Activated T-helper 2 cell treated with anti-CD3 and anti-CD28 coated beads, Interferon-gamma antibody, Interleukin-2, Interleukin-4, amounts not matched to agents 10 μg/mL and 5 μg/mL and 100 μg/mL, durations not matched to agents 14 hours and 24 hours and 36 hours (primary cell): Measurements from ENCODE around the gene KRTAP5-4. TPM values are rescaled to one million over a fixed set of nuclear protein-coding genes. Genes with fewer than 3 reads are reported as not detected.
"Not testable (repeated sequence)": the region's sequence is repeated elsewhere in the genome, so short reads cannot be mapped to it uniquely, and the experiment has no call there.

Experiments
- DNase-seq: peaks from one replicate; pipeline ENCODE4 v3.0.0; 2021; ENCODE audit warnings: low spot score
- H3K27ac Mint-ChIP-seq: one replicate; pipeline ENCODE4 v1.8.0; 2021; ENCODE audit warnings: mixed read lengths
- H3K27me3 Mint-ChIP-seq: one replicate; pipeline ENCODE4 v1.8.0; 2021; ENCODE audit warnings: low read depth, mixed read lengths
- H3K36me3 Mint-ChIP-seq: one replicate; pipeline ENCODE4 v1.8.0; 2021; ENCODE audit warnings: low read depth, mixed read lengths
- H3K4me1 Mint-ChIP-seq: one replicate; pipeline ENCODE4 v1.8.0; 2021; ENCODE audit warnings: low read depth, mixed read lengths
- H3K4me3 Mint-ChIP-seq: one replicate; pipeline ENCODE4 v1.8.0; 2021; ENCODE audit warnings: low read depth, mild to moderate bottlenecking, moderate library complexity, mixed read lengths
- H3K9me3 Mint-ChIP-seq: one replicate; pipeline ENCODE4 v1.8.0; 2021; ENCODE audit warnings: mixed read lengths
- intact Hi-C: fragments of 100-400 bp; cut with micrococcal nuclease; formaldehyde crosslinking; loops from one replicate; pipeline ENCODE4 v1.15.1; 2023
- total RNA-seq: library from RNA; stranded (reverse); gene quantifications from 2 replicates; pipeline ENCODE4 v1.2.3, GENCODE V29; 2022

KRTAP5-4 gene
- total RNA-seq, 1 donor from 2014 or later, result not detected

- intact Hi-C loops, result no loop called here
- H3K27ac Mint-ChIP-seq, result no peak within 1 kb of the TSS
- H3K9me3 Mint-ChIP-seq, result no peaks in the 10 kb centered on the region
- H3K36me3 Mint-ChIP-seq, result no peaks in the 10 kb centered on the region
- H3K4me3 Mint-ChIP-seq, result no peak within 1 kb of the TSS
- H3K27me3 Mint-ChIP-seq, result peaks cover 54% of the 10 kb centered on the region
- H3K4me1 Mint-ChIP-seq, result no peaks in the 10 kb centered on the region
- no peak for DNase-seq
These were observed 24.0 kb downstream of the KRTAP5-4 start, which contains the start of gene KRTAP5-2 for GRCh38 chr11:1597994-1598380. Gene KRTAP5-2, minus strand, starts transcription at chr11:1598294. Its CDS starts 44 bp downstream, at chr11:1598250.

GRCh38 chr11:1597331-1597993 lies 24.5 kb downstream of the KRTAP5-4 start:
- no peaks in the 10 kb centered on the region for H3K4me1 Mint-ChIP-seq
- no peak overlapping the region for H3K27ac Mint-ChIP-seq
- H3K9me3 Mint-ChIP-seq, result no peaks in the 10 kb centered on the region
- no peak overlapping the region for H3K4me3 Mint-ChIP-seq
- H3K36me3 Mint-ChIP-seq, result no peaks in the 10 kb centered on the region
- DNase-seq, result no peak
- H3K27me3 Mint-ChIP-seq, result peaks cover 56% of the 10 kb centered on the region
- intact Hi-C loops, result no loop called here

GRCh38 chr11:1596576-1597121 lies 25.3 kb downstream of the KRTAP5-4 start:
- H3K27ac Mint-ChIP-seq, H3K9me3 Mint-ChIP-seq, intact Hi-C loops, H3K4me3 Mint-ChIP-seq, H3K4me1 Mint-ChIP-seq, H3K36me3 Mint-ChIP-seq, DNase-seq: not testable (repeated sequence)
- H3K27me3 Mint-ChIP-seq, result peaks cover 54% of the 10 kb centered on the region

GRCh38 chr11:1595994-1596575 lies 25.9 kb downstream of the KRTAP5-4 start:
- intact Hi-C loops, result not testable (repeated sequence)

GRCh38 chr11:1592628-1593027 lies 29.3 kb downstream of the KRTAP5-4 start:
- Mint-ChIP-seq H3K9me3 (peaks cover 5% of the 10 kb centered on the region), H3K36me3 (no peaks in the 10 kb centered on the region), H3K4me1 (peaks cover 4% of the 10 kb centered on the region), H3K27me3 (peaks cover 28% of the 10 kb centered on the region), H3K27ac (no peak overlapping the region), H3K4me3 (no peak overlapping the region)
- intact Hi-C loops, result no loop called here
- DNase-seq, result no peak

More at GRCh38 chr11:1595994-1596575, 25.9 kb downstream of the KRTAP5-4 start:
- not testable (repeated sequence) for DNase-seq, H3K27ac Mint-ChIP-seq, H3K4me1 Mint-ChIP-seq, H3K4me3 Mint-ChIP-seq, H3K36me3 Mint-ChIP-seq, H3K9me3 Mint-ChIP-seq
- H3K27me3 Mint-ChIP-seq, result peaks cover 49% of the 10 kb centered on the region

- intact Hi-C loops, result no loop called here
- Mint-ChIP-seq H3K36me3 (no peaks in the 10 kb centered on the region), H3K9me3 (peaks cover 5% of the 10 kb centered on the region), H3K4me3 (no peak overlapping the region), H3K27ac (no peak overlapping the region), H3K4me1 (peaks cover 4% of the 10 kb centered on the region), H3K27me3 (peaks cover 22% of the 10 kb centered on the region)
- DNase-seq, result no peak
These were observed 31.9 kb downstream of the KRTAP5-4 start for GRCh38 chr11:1589996-1590395.

- H3K36me3 Mint-ChIP-seq, H3K27ac Mint-ChIP-seq, H3K4me1 Mint-ChIP-seq, DNase-seq, intact Hi-C loops, H3K9me3 Mint-ChIP-seq, H3K4me3 Mint-ChIP-seq: not testable (repeated sequence)
- peaks cover 15% of the 10 kb centered on the region for H3K27me3 Mint-ChIP-seq
These were observed 32.6 kb downstream of the KRTAP5-4 start for GRCh38 chr11:1589191-1589963.

- Mint-ChIP-seq H3K36me3 (no peaks in the 10 kb centered on the region), H3K4me1 (peaks cover 4% of the 10 kb centered on the region), H3K27me3 (peaks cover 11% of the 10 kb centered on the region), H3K4me3 (no peak overlapping the region), H3K9me3 (peaks cover 5% of the 10 kb centered on the region), H3K27ac (no peak overlapping the region)
- intact Hi-C loops, result no loop called here
- no peak for DNase-seq
These were observed 35.2 kb downstream of the KRTAP5-4 start for GRCh38 chr11:1586699-1587098.

- H3K4me3 Mint-ChIP-seq, H3K36me3 Mint-ChIP-seq, DNase-seq, H3K4me1 Mint-ChIP-seq, H3K27ac Mint-ChIP-seq, intact Hi-C loops, H3K9me3 Mint-ChIP-seq: not testable (repeated sequence)
- peaks cover 11% of the 10 kb centered on the region for H3K27me3 Mint-ChIP-seq
These were observed 37.1 kb downstream of the KRTAP5-4 start, which contains the start of gene KRTAP5-1 for GRCh38 chr11:1584661-1585370. Gene KRTAP5-1, minus strand, starts transcription at chr11:1585283. Its CDS starts 34 bp downstream, at chr11:1585249.

GRCh38 chr11:1582909-1583308 lies 39.0 kb downstream of the KRTAP5-4 start:
- intact Hi-C loops, DNase-seq, H3K27ac Mint-ChIP-seq, H3K36me3 Mint-ChIP-seq, H3K4me3 Mint-ChIP-seq, H3K4me1 Mint-ChIP-seq, H3K27me3 Mint-ChIP-seq: not testable (repeated sequence)
- H3K9me3 Mint-ChIP-seq, result peaks cover 10% of the 10 kb centered on the region

GRCh38 chr11:1581976-1582375 lies 40.0 kb downstream of the KRTAP5-4 start:
- Mint-ChIP-seq H3K4me1 (no peaks in the 10 kb centered on the region), H3K27ac (no peak overlapping the region), H3K9me3 (peaks cover 10% of the 10 kb centered on the region), H3K36me3 (no peaks in the 10 kb centered on the region), H3K4me3 (no peak overlapping the region), H3K27me3 (peaks cover 9% of the 10 kb centered on the region)
- intact Hi-C loops, result no loop called here
- no peak for DNase-seq

GRCh38 chr11:1576825-1577224 lies 45.1 kb downstream of the KRTAP5-4 start:
- Mint-ChIP-seq H3K4me1 (no peaks in the 10 kb centered on the region), H3K27ac (no peak overlapping the region), H3K27me3 (peaks cover 23% of the 10 kb centered on the region), H3K4me3 (no peak overlapping the region), H3K9me3 (peaks cover 10% of the 10 kb centered on the region), H3K36me3 (no peaks in the 10 kb centered on the region)
- intact Hi-C loops, result loop anchor here (10.0 kb wide), 1 partner anchor 568 kb away; no protein-coding TSS in a partner anchor
- no peak for DNase-seq
